MV-4-11 (cell line): ENCODE measurements around the gene SLC4A11.
A peak's percentile ranks its signal among the peaks of the same experiment; 100 is the strongest.
"Not testable (repeated sequence)": the region's sequence is repeated elsewhere in the genome, so short reads cannot be mapped to it uniquely, and the experiment has no call there.

ENCODE experiments used
- DNase-seq: peaks from one replicate; lab custom pipeline; 2025; lab: John Stamatoyannopoulos, UW

Gene SLC4A11

DNA sequence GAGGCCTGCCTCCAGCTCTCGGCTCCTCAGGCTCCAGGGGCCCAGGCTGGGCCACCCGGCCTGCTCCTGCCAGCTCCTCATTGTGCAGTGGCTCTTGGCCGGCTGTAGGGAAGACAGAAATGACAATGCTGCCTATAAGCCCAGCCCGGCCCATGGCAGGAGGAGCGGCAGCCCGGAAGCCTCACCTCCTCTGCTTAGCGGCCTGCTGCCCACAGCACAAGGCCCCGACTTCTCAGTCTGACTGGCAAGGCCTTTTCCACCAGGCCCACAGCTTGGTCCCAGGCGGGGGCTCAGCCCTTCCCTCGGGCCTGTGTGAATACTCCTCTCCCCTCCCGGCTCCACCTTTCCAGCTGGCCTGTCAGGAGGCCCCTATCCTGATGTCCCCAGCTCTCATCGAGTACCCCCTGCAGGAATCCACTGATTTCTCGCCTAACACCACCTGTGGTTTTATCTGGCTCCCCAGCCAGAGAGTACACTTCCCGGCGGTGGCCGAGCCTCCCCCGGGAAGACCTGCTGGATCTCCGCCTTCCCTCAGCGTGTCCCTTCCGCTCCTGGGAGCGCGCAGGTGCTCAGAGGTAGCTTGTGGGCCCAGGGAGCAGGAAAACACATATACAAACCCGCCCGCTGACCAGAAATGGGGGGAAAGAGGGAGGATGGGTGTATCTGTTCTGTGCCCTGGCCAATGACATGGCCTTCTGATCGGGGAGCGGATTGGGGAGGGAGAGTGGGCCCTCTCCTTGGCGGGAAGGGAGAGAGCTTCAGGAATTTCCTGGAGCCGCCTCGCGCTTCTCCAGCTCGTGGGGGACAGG lies 35.5 kb downstream of the SLC4A11 start:
- peak; percentile 6 for DNase-seq

DNA sequence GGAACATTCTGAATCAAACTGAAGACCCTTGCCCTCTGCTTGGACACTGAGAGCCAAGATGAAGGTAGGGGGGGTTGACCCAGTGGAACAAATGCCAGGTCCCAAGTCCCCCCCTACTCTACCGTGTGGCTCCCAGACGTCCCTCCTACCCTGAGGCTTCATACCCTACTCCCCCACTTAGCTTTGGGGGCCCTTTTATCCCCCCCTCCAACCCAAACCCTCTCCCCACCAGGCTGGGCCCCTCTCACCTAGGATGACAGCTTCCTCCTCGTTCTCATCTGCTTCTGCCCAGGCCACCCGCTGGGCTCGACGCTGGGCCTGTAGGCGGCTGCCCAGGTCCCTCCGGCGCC lies 36.0 kb downstream of the SLC4A11 start:
- DNase-seq, result no peak

DNA sequence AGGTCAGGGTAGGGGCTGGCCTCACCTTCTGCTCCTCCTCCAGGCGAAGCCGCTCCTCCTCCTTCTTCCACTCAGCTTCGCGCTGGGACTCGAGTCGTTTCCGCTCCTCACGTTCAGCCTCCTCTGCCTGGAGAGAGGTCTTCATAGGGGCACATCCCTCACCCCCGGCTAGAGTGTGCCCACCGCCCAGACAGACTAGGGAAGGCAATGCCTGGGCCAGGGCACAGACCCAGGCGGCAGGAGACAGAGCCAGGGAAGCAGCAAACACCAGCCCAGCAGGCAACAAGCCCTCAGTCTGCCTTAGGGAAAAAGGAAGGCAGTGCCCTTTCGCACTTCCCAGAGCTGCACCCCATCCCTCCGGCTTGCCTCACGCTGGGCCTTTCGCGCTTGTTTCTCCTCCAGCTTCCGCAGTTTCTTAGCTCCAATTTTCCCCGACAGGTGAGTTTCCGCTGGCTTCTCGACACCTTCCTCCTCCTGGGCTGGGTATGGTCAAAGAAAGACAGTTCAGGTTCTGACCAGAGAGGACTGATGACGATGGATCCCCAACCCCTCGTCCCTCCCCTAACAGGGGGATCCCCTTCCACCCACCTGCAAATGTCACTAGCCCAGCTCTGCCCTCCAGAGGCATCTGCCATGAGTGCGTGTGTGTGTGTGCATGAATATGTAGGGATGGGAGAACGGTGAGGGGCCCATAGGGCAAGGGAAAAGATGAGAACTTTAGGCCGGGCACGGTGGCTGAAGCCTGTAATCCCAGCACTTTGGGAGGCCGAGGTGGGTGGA lies 38.8 kb downstream of the SLC4A11 start:
- no peak for DNase-seq

DNA sequence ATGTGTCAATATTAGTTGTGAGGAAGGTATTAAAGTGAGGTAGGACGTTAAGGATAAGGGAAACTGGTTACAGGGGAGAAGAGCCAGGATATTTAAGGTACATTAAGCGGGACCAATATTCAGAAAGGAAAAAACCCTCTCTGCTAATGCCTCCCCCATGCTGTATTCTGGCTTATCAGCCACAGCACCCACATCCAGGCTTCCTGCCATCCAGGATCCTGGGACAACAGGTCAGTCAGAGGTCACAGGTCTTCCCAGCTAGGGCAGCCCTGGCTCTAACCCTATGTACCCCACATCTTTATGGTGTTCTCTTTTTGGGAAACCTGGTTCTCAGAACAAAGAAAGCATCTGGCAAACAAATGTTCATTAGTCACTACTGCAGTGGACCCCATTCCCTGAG lies 39.8 kb downstream of the SLC4A11 start:
- DNase-seq, result no peak

DNA sequence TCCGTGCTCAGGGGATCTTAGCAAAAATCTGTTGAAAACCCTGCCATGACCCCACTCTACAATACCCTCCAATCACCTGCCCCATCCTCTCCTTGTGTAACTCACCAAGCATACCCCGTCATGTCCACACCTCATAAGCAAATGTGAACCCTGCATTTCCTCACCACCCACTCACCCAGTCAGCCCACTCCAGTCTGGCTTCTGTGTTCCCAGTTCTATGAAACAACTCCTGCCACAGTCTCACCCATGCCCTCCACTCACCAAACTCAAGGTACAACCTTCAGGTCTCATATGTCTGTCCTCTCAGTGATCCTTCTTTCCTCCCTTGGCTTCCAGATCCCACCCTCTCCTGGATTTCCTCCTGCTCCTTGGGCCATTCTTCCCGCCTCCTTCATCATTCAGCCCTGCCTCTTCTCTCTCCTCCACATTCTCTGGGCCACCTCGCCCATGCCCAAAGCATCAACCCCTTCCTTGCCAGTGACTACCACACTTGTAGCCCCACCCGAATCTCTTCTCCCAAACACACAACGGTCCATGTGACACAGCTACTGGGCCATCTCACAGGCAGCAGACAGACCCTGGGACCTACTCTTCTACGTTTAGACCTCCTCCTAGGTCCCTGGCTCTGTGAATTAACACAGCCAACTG lies 43.3 kb downstream of the SLC4A11 start:
- no peak for DNase-seq

DNA sequence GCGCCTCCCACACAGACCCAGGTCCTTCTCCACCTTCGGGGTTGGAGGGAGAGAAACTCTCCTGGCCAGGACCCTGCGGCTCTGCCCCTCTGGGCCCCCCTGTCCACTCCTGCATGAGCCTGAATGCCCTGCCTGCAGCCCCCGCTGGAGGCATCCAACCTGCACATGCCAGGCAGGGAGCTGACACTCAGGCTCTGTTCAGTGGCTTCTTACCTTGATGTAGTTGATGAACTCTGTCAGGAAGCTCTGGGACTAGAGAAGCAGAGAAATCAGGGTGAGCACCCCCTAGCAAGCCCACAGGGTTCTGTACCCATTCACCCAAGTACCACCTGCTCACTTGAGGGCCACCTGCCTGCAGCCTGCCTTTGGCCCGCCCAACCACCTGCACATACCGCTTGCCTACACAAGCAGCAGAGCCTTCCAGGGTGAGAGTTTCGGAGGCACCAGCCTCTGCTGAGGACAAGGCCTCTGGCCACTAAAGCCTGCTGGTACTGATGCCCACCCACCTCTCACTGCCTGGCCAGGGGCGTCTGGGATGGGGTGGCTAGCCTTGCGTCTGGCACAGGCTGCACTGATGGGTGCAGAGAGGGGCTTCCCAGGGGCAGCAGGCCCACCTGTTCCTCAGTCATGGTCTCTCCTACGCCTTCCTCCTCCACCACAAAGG lies 44.2 kb downstream of the SLC4A11 start:
- no peak for DNase-seq

DNA sequence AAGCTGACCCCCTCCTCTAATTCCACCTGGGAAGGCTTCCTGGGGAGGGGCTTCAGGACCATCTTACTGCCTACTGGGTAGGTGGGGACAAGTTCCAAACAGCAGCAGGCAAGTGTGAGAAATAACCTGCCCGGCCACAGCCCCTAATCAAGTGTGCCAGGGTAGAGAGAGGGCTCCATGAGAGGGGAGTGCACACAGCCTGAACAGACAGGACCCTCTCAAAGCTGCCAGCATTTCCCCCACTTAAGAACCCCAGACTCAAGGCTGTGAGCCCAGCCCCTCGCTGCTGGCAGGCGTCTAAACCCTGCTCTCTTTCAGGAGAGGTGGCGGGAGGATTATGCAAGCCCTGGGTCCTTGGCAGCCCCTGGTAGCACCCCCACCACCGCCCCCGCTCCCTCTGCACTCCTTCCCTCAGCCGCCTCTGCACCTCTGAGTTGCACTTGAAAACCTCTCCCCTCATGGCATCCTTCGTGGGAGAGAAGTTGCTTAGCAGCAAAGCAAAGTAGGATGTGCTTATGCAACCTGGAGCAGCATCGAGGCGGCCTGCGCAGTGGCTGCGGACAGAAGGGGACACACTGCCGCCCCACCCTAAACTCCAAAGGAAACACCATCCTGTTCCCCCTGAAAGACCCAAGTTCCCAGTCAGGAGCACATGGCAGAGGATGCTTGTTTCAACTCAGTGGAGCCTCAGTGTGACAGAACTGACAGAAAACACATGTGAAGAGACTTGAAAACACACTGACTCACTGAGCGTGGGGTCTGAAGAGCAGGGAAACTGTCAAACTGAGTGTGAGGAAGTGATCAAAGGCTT lies 45.0 kb downstream of the SLC4A11 start:
- DNase-seq, result no peak

DNA sequence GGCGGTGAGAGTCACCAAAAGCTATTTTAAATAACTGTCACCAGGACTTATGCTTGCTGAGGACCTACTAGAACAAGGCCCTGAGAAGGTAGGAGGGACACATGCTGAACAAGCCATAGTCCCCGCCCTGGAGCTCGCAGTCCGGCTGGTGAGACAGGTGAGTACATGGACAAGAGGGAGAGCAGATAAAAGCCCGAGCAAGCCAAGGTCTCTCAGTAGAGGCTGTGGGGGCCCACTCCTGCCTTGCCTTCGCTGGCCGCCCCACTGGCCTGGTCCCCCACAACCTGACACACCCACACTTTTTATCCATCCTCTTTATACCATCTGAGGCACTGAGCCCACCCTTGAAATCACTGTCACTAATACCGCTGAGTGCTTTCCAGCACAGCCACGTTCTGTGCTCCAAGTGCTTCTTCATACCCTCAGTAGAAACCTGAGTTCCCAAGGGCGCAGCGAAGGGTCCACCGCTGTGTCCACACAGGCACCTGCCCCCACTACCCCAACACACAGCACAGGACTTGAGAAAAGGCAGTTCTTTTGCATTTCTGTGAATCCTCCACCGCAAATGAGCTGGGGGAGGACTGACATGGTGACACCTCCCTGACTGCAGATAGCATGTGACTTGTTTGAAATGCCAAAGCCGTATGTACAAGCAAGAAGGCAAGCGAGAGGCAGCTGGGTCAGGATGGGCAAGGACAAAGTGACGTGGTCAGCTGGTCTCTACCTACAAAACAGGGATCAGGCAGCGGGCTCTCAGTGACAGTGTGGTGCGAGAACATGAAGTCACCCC lies 46.6 kb downstream of the SLC4A11 start:
- no peak for DNase-seq

DNA sequence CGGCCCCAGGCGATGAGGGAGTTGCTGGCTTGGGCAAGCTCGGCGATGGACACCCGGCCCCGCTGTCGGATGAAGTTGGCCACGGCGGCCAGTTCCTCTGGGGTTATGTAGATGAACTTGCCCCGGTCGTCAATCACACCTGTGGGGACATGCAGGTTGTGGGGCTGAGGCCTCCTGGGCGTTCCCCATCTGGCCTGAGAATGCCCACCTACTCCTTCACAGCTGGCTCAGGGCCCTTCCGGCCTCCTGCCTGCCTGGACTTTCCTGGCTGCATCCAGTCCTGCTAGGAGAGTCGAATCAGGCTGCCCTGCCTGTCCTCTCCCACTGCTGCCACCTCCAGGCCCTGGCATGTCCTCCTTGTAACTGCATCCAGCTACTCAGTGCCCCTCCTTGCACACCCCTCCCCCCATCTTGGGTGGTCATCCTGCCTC lies 48.3 kb downstream of the SLC4A11 start:
- no peak for DNase-seq

DNA sequence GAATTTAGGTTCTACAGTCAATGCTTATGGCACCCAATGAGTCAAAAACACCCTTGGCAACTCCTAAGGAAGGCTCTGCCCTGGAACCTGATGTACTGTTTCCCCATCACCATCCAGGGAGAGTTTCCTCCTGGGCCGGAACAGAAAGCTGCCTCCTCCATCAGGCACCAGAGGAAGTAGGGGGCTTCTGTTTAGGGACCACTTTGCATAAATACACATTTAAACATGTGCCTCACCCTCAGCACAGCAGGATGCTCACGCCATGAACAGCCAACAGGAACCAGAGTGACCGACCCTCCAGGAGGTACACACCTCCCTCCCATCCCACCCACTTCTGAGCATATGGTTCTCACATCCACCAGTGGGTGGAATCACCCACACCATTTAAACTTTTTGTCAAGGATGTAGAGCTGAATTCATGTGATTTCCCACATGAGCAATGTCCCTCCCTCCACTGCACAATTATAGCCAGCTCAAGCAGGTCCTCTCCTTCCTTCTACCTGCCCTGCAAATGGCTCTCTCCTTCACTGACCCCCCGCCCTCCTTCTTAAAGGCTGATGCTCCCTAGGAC lies 49.3 kb downstream of the SLC4A11 start:
- DNase-seq, result no peak

DNA sequence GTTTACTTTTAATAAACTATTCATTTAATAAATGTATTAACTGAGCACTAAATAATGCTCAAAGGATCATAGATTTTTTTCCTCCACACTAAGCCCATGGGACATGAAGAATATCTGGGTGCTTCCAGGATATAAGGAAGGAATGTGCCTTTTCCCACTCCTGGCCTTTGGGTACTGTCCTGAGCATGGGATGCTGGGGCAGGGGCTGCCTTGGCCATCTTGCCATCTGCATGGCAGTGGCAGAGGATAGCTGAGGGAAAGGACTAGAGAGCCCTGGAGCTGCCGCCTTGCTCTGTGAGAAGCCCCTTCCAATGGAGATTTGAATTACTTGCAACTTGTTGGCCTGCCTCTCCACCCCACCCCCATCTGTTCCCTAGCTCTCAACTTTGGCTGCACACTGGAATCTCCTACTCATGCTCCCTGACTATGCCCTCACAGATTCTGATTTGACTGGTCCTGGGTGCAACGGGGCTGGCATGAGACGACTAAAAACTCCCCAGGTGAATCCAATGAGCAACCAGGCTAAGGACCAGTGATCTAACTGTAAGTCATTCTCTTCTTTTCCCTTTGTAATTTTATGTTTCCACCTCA lies 50.1 kb downstream of the SLC4A11 start:
- no peak for DNase-seq

DNA sequence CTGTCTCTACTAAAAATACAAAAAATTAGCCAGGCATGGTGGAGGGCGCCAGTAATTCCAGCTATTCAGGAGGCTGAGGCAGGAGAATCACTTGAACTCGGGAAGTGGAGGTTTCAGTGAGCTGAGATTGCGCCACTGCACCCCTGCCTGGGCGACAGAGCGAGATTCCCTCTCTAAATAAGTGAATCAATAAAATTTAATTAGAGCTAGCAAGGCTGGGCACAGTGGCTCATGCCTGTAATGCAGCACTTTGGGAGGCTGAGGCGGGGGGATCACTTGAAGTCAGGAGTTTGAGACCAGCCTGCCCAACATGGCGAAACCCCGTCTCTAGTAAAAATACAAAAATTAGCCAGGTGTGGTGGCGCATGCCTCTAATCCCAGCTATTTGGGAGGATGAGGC lies 51.1 kb downstream of the SLC4A11 start:
- not testable (repeated sequence) for DNase-seq

DNA sequence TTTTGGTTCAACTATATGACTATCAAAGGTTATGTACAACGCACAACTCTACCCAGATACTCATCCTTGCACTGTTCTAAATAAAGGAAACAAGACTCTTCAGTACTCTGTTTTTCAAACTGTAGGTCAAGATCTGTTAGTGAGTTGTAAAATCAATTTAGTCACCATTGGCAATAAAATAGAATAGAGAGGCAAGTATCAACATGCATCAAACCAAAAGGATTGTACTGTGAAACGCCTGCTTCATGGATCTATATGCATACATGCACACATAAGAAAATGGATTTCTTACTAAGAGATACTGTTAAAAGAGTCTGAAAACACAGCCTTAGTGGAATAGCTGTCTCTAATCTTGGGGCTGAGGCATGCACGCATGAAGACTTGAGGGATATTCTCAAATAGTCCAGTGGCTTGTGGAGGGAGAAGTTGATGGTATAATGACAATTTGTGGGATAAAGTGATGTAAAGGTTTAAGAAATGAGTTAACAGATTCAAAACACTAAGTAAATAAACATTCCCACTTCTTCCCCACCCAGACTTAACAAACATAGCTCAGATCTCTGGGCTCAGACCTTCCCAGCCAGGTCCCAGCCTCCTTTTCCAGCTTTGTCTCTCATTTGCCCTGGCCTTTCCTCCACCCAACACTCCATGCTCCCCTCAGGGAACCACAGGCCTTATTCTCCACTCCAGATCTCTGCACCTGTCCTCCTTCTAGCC lies 54.9 kb downstream of the SLC4A11 start:
- DNase-seq, result no peak

DNA sequence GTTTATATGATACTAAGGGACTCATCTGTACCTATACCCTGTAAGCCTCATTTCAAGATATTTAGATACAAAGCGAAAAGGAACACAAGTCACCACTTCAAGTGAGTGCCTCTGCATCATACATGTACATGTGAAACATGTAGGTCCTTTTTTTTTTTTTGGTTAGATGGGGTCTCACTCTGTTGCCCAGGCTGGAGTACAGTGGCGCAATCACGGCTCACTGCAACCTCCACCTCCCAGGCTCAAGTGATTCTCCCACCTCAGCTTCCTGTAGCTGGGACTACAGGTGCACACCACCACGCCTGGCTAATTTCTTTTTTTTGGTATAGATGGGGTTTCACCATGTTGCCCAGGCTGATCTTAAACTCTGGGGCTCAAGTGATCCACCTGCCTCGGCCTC lies 56.6 kb downstream of the SLC4A11 start:
- DNase-seq, result not testable (repeated sequence)

DNA sequence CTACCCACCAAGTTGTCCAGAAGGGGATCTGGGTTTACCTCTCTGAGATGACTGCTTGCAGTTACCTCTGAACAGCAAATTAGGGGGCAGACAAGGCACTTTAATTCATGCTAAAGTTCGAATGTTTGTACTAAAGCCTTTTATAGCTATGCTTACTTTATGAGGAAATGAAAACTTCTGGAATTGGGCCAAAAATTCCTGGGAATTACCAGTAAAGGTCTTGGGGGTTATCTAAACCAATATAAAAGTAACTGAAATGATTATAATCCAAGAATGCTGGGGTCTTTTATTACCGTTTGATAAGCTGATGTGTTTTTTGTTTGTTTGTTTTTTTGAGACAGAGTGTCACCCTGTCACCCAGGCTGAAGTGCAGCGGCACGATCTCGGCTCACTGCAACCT lies 57.7 kb downstream of the SLC4A11 start:
- no peak for DNase-seq

DNA sequence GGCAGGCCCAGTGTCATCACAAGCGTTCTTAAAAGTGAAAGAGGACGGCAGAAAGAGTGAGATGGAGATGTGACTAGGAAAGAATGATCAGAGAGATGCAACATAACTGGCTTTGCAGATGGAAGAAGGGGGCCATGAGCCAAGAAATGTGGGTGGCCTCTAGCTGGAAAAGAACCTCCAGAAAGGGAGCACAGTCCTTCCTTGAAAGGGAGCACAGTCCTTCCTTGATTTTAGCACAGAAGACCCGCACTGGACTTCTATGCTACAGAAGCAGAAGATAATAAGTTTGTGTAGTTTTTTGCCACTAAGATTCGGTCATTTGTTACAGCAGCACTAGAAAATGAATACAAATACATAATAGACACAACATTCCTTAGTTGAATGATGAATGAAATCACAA lies 58.7 kb downstream of the SLC4A11 start:
- DNase-seq, result no peak

DNA sequence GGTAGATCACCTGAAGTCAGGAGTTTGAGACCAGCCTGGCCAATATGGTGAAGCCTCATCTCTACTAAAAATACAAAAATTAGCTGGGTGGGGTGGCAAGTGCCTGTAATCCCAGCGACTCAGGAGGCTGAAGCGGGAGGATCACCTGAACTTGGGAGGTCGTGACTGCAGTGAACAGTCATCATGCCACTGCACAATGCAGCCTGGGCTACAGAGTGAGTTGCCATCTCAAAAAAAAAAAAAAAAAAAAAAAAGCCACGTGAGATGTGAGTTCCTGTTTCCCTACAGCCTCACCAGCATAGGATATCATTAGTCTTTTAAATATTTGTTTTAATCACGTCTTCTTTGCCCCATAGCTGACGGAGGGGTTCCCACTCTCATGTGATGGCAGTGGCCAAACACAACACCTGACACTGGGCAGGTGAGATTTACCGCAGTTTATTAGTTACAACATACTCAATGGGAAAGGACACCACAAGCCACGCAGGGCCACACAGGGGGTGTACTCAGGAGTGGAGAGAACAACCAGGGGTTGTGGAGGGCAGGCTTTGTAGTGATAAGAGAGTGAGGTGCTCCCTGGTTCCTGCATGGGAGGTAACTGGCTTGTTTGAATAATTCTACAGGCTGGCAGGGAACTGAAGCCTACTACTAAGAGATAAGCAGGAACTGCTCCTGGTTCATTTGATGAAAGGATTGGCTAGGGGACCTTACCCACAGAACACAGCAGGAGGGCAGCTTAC lies 61.1 kb downstream of the SLC4A11 start:
- peak; percentile 26 for DNase-seq
